Nephron progenitor cell (in vitro differentiated cells): ENCODE data around the gene PPP1R36.

Experiments used
- DNase-seq: peaks from one replicate; pipeline ENCODE4 v3.0.0; 2021
- H3K27ac Mint-ChIP-seq: 2 replicates; pipeline ENCODE4 v1.8.0; 2021; ENCODE audit warnings: mild to moderate bottlenecking, moderate library complexity, mixed read lengths
- H3K27me3 Mint-ChIP-seq: 2 replicates; pipeline ENCODE4 v1.8.0; 2021; ENCODE audit warnings: mild to moderate bottlenecking, low read depth, mixed read lengths; ENCODE audit not compliant: poor library complexity
- H3K36me3 Mint-ChIP-seq: 2 replicates; pipeline ENCODE4 v1.8.0; 2021; ENCODE audit warnings: low read depth, mixed read lengths
- H3K4me1 Mint-ChIP-seq: 2 replicates; pipeline ENCODE4 v1.8.0; 2021; ENCODE audit warnings: mixed read lengths
- H3K4me3 Mint-ChIP-seq: 2 replicates; pipeline ENCODE4 v1.8.0; 2021; ENCODE audit warnings: mild to moderate bottlenecking, moderate library complexity, mixed read lengths
- H3K9me3 Mint-ChIP-seq: 2 replicates; pipeline ENCODE4 v1.8.0; 2021; ENCODE audit warnings: mild to moderate bottlenecking, moderate library complexity, mixed read lengths
- CTCF ChIP-seq: fragments of 200-600 bp; sonication (generic); IDR thresholded peaks from 2 replicates; pipeline ENCODE4 v1.5.0; 2021; ENCODE audit warnings: antibody characterized with exemption

Gene PPP1R36

DNA sequence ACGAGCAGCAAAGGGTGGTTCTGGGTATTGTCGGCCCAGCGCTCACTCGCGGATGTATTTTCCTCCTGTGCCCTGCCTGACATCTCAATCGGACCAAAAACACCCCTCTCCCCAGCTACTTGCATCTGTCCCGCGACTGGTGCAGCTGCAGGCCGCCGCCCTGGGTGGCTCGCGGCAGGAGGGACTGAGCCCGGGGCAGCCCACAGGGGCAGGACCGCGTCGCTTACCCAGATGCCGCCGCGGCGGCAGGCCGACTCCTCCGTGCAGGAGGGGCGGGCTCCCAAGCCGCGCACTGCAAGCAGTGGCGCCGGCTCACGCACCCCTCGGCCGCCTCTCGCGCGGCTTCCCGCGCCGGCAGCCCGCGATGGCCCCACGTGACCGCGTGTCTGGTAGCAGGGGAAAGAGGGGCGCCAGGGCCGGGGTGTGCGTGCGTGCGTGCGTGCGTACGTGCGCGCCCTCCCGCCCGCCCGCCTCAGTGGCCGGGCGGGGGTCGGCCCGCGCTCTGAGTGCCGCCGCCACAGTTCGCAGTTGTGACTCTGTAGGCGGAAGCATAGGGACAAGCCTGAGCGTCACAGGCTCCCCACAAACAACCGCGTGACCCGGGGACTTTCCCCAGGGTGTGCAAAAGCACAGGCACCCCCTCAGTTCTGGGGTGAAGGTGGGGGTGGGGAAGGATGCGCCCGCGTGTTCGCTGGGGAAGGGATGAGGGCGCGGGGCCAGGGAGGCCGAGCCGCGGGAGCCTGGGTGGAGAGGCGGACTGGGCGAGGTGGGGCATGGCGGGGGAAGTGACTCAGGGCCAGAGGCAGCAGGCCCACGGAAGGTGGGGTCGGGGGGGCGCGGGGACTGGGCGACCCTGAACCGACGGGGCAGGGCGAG, 46.1 kb upstream of the PPP1R36 start, which contains the start of gene ZBTB25:
Gene ZBTB25, minus strand, starts transcription at position 405 of the 876 bp plus-strand sequence. CDS start 13,305 bp downstream, outside the sequence.
- DNase-seq = peak; percentile 85
- Mint-ChIP-seq H3K27ac (peak within 1 kb of the TSS; percentile 100), H3K9me3 (no peaks in the 10 kb centered on the region), H3K4me3 (peak within 1 kb of the TSS; percentile 91), H3K36me3 (no peaks in the 10 kb centered on the region), H3K27me3 (no peaks in the 10 kb centered on the region), H3K4me1 (peaks cover 69% of the 10 kb centered on the region)
- no peak for TF ChIP-seq CTCF

DNA sequence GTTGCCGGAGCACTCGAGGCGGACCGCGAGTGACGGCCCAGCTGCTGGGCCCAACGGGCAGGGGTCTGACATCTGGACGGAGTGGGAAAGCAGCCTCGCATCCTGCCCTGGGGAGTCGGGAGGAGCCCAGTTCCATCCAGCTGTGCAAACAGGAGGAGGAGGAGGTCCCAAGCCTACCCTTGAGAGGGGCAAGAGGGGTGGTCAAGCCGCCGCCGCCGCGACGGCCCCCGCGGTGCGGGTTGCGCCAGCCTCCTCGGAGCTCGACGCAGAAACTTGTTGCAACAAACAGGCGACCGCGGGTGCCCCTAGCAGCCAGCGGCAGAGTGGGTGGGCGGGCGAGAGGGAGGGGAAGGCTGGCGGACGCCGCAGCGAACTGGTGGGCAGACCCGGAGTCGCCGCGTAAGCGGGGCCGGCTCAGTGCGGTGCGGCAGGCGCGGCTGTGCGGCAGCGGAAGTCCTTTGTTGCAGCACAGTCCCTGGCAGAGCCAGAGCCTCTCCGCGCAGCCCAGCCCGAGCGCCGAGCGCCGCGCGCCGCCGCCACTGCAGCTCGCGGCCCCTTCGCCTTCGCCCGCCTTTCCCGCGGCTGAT, 45.4 kb upstream of the PPP1R36 start, which contains the start of gene ZBTB1:
Gene ZBTB1, plus strand, starts transcription at position 461 of the 587 bp plus-strand sequence. CDS start 16,735 bp downstream, outside the sequence.
- Mint-ChIP-seq H3K4me3 (peak within 1 kb of the TSS; percentile 91), H3K27me3 (no peaks in the 10 kb centered on the region), H3K36me3 (no peaks in the 10 kb centered on the region), H3K4me1 (peaks cover 76% of the 10 kb centered on the region), H3K9me3 (no peaks in the 10 kb centered on the region), H3K27ac (peak within 1 kb of the TSS; percentile 100)
- peak; percentile 80 for DNase-seq
- no peak for TF ChIP-seq CTCF

DNA sequence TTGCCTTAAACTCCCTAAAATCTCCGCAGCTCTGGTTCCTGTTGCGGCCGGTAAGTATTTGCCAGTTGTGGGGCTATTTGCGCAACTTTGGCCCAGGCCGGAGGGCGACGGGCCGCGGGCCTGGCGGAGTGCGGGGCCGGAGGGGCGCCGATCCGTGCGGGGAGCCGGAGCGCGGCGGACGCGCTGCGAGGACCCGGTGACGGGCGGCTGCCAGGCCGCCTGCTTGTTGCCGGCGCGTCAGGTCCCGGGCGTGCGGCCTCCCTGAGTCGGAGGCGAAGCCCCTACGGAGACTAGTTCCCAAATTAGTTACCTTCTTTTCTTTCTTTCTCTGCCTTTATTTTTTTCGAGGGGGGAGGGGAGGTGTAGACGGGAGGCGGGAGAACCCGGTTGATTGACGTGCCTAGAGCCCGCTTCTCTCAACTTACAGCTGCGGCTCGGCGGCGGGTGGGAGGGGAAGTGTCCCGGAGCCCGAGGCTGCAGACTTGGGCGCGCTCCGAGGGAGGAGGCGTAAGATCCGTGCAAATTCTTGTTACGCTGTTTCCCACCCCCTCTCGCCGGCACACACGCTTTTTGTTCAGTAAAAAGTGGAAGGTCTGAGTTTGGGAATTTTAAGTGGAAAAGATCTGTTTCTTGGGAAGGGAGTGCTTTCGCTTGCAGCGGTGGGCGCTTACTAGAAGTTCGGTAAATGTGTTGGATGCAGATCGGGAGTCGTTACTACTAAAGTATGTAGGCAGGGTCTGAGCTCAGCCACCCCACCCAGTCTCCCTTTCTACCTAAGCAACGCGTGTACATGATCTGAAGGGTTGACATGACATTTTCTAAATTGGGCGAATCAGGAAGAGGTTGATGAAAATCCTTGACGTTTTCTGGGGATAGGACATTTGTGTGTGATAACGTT, 44.6 kb upstream of the PPP1R36 start:
- H3K27me3 Mint-ChIP-seq = no peaks in the 10 kb centered on the region
- peak; percentile 84 for DNase-seq
- TF ChIP-seq CTCF = no peak
- peak overlapping the region; percentile 91 for H3K4me3 Mint-ChIP-seq
- H3K27ac Mint-ChIP-seq = peak overlapping the region; percentile 99
- peaks cover 74% of the 10 kb centered on the region for H3K4me1 Mint-ChIP-seq
- no peaks in the 10 kb centered on the region for H3K36me3 Mint-ChIP-seq
- H3K9me3 Mint-ChIP-seq = no peaks in the 10 kb centered on the region

- TF ChIP-seq CTCF = no peak
- peaks cover 76% of the 10 kb centered on the region for H3K4me1 Mint-ChIP-seq
- H3K27me3 Mint-ChIP-seq = no peaks in the 10 kb centered on the region
- DNase-seq = no peak
- no peaks in the 10 kb centered on the region for H3K9me3 Mint-ChIP-seq
- no peak overlapping the region for H3K27ac Mint-ChIP-seq
- peak overlapping the region; percentile 91 for H3K4me3 Mint-ChIP-seq
- H3K36me3 Mint-ChIP-seq = no peaks in the 10 kb centered on the region
Measured at GRCh38 chr14:64506721-64507120, 43.0 kb upstream of the PPP1R36 start.

DNA sequence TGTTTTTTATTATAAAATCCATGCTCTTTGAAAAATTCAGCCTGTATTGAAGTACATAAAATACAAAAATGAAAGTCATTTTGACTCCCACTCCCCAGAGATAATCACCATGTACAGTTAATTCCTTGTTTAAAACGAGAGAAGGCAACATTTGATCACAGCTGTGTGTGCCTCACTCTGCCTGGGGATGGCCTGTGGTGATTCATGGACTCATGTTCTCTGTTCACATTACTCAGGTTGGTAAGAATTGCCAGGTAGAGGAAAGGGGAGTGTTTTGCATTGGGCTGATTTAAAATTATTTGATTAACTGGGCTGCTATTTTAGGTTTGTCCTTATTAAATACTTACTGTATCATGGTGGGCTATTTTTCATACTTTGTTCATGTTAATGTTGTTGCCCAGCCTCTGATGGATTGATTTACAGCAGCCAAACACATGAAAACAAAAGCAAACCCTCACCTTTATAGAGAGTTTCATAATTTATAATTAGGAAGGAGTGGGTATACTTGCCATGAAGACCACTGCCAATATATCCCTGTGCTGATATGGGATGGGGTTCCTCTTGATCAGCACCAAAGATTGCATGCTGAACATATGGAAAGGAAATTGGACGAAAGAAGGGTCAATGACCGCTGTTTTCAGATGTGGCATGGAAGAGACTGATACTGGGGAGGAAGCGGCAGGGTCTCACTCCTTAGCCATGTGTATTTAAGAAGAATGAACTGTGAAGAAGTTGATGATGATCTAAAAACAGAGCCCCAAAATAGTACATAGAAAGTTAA, 42.2 kb upstream of the PPP1R36 start:
- Mint-ChIP-seq H3K27ac (no peak overlapping the region), H3K9me3 (no peaks in the 10 kb centered on the region), H3K27me3 (no peaks in the 10 kb centered on the region), H3K4me1 (peaks cover 67% of the 10 kb centered on the region), H3K36me3 (no peaks in the 10 kb centered on the region), H3K4me3 (peak overlapping the region; percentile 91)
- no peak for DNase-seq
- no peak for TF ChIP-seq CTCF
